ENCODE results near the gene ASPG.

The ASPG gene

DNA sequence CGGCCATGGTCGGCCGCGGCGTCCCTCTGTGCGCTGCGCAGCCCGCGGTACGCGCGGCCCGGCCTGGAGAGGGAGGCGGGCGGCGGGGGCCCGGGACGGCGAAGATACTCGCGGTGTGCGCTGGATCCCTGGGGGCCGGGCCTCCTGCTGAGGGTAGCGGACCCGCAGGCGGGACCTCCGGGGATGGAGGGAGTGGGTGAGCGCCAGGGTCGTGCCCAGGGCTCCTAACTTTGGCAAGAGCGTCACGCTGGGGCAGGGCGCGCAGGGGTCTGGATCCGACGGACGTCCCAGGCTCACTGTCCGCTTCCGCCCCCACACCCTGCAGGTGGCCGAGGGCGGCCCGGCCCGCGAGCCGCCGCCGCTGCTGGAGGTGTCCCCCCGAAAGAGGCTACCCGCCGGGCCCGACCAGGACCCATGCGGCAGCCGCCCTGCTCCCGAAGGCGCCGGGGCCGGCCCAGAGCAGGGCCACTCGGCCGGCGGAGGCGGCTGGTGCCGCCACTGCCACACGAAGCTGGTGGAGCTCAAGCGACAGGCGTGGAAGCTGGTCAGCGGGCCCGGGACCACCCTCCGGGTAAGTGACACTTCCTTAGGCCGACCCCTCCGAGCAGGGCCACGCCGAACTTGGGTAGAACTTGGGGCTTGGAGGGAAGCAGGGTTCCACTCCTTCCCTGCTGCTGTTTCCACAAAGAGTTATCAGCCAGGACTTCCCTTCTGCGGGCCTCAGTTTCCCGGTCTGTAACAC is 53.4 kb downstream of the ASPG start:
- DNase-seq: no peak

DNA sequence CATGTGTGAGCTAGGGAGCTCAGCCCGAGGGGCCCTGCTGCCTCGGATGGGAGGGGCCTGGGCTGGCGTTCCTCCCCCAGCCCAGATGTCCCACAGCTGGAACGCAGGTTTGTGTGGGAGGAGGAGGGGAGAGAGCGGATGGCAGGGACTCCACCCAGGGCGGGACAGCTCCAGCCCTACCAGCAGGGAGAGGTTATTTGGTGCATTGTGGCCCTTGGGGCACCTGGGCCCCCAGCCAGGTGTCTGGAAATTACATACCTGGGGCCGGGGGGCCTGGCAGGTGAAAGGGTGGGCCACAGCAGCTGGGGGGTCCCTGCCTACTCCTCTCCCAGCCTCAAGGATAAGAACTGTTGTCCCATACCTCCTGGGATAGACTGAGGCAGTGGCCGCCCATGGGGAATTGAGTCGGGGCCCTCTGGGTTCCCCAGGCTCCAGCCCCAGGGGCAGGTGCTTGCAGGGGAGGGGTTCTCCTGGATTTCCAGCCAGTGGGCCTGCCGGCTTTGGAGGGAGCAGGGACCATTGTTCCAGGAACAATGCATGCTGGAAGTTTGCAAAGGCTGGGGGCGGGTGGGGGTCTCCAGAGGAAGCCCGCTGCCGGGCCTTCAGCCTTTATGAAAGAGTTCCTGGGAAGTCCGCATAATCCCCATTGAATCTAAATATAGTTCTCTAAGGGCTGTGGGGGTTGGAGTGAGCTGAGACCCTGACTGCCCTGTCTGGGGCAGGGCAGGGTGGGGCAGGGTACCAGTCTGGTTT is 54.1 kb downstream of the ASPG start:
- no peak for DNase-seq

DNA sequence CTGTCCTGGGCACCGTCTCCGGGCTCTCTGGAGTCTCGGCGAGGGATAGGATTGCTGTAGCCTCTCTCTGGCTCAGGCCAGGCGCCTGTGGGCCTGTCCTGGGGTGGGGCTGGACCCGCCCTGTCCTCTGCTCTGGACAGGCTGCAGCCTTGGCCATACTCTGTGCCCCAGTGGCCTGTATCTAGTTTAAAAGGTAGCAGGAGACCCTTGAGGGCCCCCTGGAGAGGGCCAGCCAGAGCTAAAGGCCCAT is 54.6 kb downstream of the ASPG start:
- no peak for DNase-seq

DNA sequence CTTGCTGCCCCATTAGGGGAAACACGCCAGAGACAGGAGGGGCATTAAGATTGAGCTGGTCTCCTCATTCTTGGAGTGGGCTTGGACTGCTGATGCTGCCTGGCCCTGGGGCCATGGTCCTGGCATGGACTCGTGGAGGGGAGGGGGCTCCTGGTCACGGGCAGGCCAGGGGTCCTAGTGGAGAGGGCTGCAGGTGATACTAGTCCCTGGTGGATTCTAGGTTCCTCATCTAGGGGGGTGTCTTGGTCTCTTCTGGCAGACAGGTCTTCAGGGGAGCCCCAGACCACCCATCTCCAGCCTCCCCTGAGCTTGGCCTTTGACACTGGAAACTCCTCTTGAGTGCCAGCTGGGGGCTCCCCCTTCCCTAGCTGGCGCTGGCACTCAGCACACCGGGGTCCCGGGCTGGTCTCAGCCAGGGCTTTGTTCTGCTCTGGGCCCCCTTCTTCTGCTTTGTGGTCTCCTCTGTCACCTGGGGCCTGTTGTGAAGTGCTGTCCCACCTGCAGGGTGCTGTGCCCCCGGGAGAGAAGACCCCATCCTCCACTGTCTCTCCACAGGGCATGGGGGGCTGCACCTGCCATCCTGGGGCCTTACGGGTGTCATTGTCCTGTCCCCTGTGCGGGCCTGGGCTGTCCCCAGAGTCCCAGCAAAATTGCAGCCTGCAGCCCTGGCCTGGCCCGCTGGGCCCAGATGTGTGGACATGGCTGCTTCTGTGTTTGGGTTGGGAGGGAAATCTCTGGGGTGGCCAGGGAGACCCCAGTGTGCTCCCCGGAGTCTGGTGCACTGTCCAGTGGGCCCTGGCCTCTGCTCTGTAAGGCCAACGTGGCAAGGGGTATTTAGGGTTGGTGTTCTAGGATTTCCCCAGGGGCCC is 55.2 kb downstream of the ASPG start:
- no peak for DNase-seq

- no peak for DNase-seq
Measured at GRCh38 chr14:104141621-104142091, 56.2 kb downstream of the ASPG start.

- DNase-seq: no peak
Measured at GRCh38 chr14:104142136-104142945, 56.8 kb downstream of the ASPG start.

- DNase-seq: no peak
Measured at GRCh38 chr14:104142946-104143470, 57.5 kb downstream of the ASPG start.

DNA sequence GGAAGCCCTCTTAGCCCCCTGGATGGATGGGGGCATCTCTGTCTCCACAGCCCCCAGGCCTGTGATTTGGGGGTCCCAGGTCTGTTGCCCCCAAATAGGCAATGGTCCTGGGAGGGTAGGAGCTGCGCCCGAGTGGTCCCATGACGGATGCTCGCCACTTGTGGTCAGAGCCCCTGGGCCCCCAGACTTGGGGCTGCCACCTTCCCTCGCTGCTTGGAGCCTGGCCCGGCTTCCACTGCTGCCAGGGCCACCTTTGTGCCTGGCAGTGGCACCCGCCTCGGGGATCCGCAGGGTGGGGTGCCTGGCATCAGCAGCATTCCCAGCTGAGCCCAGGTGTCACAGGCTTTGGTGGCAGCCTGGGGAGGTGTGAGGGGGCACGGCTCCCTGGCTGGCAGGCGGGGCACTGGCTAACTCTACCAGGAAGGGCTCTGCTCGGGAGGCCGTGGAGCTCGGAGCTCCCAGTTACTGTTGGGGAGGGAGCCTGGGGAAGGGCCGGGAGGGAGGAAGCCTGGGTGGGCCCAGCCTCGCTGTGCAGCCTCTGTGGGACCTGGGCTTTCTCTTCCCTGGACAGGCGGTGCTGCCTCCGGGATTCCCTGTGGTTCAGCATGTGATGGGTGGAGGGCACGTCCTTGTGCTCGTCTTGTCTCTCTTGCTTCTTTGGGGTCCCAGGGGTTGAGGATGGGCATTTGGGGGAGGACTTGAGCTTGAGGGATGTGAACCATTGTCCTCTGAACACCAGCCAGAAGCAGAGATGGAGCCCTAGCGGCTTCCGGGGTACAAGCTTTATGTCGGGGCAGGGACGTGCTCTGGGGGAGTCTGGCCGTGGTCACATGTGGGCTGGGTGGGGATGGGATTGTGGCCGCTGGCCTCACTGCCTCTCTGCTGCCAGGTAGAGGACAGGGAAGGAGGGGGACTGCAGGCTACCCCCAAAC is 58.3 kb downstream of the ASPG start:
- DNase-seq: no peak

DNA sequence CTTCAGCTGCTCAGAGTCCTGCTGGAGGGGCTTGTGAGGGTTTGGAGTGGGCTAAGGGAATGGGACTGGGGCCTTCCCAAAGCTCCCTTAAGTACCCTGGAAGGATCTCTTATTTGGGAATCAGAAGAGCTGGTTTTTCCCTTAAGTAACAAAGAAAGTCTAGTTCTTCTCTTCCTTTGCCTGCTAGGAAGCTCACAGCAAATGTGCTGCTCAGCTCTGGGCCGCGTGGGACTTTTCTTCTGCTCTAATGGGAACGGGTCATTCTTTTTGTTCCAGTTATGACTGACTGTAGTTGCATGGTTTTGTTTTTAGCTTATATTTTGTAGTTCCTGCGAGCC is 58.9 kb downstream of the ASPG start:
- DNase-seq: no peak

- DNase-seq: no peak
Measured at GRCh38 chr14:104144911-104145825, 59.7 kb downstream of the ASPG start.

- no peak for DNase-seq
Measured at GRCh38 chr14:104145826-104146601, 60.5 kb downstream of the ASPG start.

- DNase-seq: no peak
Measured at GRCh38 chr14:104146651-104147345, 61.3 kb downstream of the ASPG start.

- DNase-seq: no peak
Measured at GRCh38 chr14:104147346-104148125, 62.0 kb downstream of the ASPG start.

DNA sequence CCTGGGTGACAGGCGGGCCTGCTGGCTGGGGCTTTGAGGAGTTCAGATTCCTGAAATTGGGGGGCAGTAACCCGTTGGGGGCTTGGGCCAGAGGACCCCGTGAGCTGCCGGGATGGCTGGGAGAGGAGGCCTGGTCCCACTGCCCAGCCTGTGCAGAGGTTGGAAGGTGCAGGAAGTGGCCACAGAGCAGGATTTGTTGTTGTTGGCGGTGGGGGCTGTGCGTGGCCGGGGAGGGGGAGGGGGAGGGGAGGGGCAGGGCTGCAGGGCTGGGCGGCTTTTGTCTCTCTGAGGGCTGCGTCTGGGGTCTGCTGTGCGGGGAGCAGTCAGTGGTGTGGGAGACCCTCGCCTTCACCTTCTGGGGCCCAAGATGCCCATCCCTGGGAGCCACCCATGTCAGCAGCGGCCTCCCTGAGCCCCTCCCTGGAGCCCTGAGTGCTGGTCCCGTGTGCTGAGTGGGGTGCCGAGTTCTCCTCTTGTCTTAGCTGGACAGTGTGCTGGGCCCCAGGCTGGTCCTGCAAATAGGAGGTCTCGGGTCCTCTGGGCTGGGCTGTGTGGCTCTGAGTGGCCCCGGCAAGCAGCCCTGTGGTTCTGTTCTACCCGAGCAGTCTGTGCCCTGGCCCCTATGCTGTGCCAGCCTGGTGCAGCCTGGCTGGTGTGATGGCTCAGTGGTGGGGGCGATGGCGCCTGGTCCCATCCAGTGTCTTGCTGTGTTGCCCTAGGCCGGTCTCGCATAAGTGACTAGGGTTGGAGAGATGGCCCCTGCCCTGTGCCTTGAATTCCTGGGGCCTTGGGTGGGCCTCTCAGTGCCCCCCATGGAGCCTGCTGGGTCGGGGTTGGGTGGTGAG is 63.2 kb downstream of the ASPG start:
- DNase-seq: no peak

DNA sequence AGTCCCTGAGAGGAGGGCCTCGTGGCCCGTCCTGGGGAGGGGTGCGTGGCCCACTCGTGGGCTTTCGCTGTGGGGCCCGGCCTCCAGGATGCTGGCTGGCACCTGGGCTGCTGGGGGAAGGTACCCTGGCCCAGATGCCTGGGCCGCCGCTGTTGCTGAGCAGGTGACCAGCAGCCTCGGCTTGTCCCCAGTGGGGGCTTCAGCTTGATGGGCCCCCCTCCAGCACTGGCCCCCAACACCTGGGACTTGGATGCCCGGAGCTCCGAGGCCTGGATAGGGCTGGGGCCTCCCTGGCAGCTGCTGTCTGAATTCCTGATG is 63.7 kb downstream of the ASPG start:
- DNase-seq: no peak

DNA sequence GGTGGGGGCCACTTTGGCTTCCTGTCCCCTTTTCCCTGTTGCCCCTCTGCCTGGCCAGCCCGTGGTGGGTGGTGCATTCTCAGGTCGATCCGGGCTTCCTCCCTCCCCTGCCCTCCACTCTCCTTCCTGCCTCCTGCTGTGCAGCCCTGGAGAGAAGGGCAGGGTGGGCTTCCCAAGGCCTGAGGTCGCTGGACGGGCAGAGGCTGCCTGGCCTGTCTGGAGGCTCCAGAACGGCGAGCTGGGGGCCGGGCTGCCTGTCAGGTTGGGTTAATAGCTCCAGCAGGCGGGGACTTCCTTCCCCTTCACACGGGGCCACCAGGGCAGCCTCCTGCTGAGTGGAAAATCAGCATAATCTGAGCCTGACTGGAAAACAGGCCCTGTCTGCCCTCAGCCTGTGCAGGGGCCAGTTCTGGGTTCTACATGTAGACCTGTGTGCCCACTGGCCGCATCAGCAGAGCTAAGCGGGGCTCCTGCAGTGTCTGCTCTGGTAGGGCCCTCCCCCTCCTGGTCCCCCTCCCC is 64.2 kb downstream of the ASPG start:
- DNase-seq: peak; percentile 62
